ENCODE measurements around the gene PTGES2. TPM values are rescaled to one million over a fixed set of nuclear protein-coding genes. Genes with fewer than 3 reads are reported as not detected.
"Not testable (repeated sequence)": the region's sequence is repeated elsewhere in the genome, so short reads cannot be mapped to it uniquely, and the experiment has no call there.

Gene PTGES2
- total RNA-seq, 3 donors from 2014 or later (not counting 1 experiment from before 2014, with no cell fraction given) = 43.4 to 57.0 (median 53.3) TPM

GRCh38 chr9:128073253-128073886, 54.2 kb downstream of the PTGES2 start:
- H3K27me3 Mint-ChIP-seq (ENCODE audit: low read depth in 2 of 2) = no peaks in the 10 kb centered on the region
- no peak for TF ChIP-seq CTCF (IDR thresholded peaks at IDR 0.05)
- no peak overlapping the region for H3K4me3 ChIP-seq (ENCODE audit: low read length)
- H3K9me3 Mint-ChIP-seq = no peaks in the 10 kb centered on the region
- H3K4me3 Mint-ChIP-seq = peak overlapping the region; percentile 57
- peaks cover 55% of the 10 kb centered on the region for H3K4me1 ChIP-seq (ENCODE audit: control insufficient read depth, insufficient read depth, low read length)
- DNase-seq = no peak
- H3K36me3 Mint-ChIP-seq = no peaks in the 10 kb centered on the region
- H3K36me3 ChIP-seq (ENCODE audit: control insufficient read depth, insufficient read depth, low read length) = no peaks in the 10 kb centered on the region
- WGBS (ENCODE audit: insufficient coverage) = 78% methylated on average over 3 of the region's 7 CpGs
- peak overlapping the region in 1 of 2 donors; percentile 91 for H3K27ac Mint-ChIP-seq
- ATAC-seq = no peak
- peak overlapping the region; percentile 89 for H3K27ac ChIP-seq (ENCODE audit: low read length)
- H3K9me3 ChIP-seq (ENCODE audit: control insufficient read depth, insufficient read depth, low read length) = no peaks in the 10 kb centered on the region
- peaks cover 41 to 50% of the 10 kb centered on the region in 2 donors for H3K4me1 Mint-ChIP-seq
- no peaks in the 10 kb centered on the region for H3K27me3 ChIP-seq (ENCODE audit: control insufficient read depth, insufficient read depth, low read length)
- intact Hi-C loops (cut with micrococcal nuclease) = no loop called here

DNA sequence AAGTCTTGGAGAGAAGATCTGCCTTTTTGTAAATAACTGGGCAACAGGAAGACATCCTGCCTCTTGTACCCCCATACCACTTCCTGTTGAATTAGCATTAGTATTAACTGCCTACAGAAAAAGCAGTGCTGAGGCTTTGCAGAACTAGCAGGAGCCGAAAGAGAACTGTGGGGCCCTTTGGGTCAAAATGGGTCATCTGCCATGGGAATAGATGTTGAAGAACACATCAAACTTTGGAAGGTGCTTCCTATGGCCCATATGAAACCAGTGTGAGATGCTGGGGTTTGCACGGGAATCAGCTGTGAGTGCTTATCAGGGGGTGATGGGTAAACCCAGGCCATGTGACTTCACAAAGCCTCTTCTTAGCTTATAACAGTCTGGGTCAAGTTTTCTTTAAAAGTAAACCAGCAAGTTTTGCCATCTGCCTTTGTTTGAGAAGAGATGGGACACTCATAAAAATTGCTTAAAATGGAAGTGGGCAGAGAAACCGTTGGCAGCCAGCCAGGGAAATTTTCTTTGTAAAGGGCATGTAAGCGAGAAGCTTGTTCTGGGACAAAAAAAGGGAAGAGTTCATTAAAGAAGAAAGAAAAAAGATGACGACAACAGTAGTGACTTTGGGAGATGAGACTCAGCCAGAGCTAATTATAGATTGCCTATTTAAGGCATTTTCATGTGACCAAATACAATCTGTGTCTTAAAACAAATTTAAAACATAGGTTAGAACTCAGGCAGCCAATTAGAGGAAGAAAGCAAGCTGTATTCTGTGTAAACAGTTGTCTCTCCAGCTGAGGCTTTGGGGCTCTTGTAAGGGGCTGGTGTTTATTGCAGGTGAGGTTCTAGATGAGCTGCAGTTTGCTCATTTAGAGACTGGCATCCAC, 55.1 kb downstream of the PTGES2 start:
- Histone ChIP-seq H3K27ac (ENCODE audit: low read length) (peak overlapping the region; percentile 89), H3K4me1 (ENCODE audit: control insufficient read depth, insufficient read depth, low read length) (peaks cover 49% of the 10 kb centered on the region), H3K27me3 (ENCODE audit: control insufficient read depth, insufficient read depth, low read length) (no peaks in the 10 kb centered on the region), H3K9me3 (ENCODE audit: control insufficient read depth, insufficient read depth, low read length) (no peaks in the 10 kb centered on the region), H3K36me3 (ENCODE audit: control insufficient read depth, insufficient read depth, low read length) (no peaks in the 10 kb centered on the region), H3K4me3 (ENCODE audit: low read length) (peak overlapping the region; percentile 26)
- H3K36me3 Mint-ChIP-seq = no peaks in the 10 kb centered on the region
- H3K4me3 Mint-ChIP-seq = peak overlapping the region; percentile 78
- H3K9me3 Mint-ChIP-seq = no peaks in the 10 kb centered on the region
- ATAC-seq (no peak), DNase-seq (peak; percentile 49 to 82)
- no peaks in the 10 kb centered on the region for H3K27me3 Mint-ChIP-seq (ENCODE audit: low read depth in 2 of 2)
- peaks cover 37 to 42% of the 10 kb centered on the region in 2 donors for H3K4me1 Mint-ChIP-seq
- TF ChIP-seq CTCF (IDR thresholded peaks at IDR 0.05) = no peak
- intact Hi-C loops (cut with micrococcal nuclease) = no loop called here
- H3K27ac Mint-ChIP-seq = peak overlapping the region in 1 of 2 donors; percentile 91
- under 1% methylated on average over 5 of the region's 5 CpGs for WGBS (ENCODE audit: insufficient coverage)

DNA sequence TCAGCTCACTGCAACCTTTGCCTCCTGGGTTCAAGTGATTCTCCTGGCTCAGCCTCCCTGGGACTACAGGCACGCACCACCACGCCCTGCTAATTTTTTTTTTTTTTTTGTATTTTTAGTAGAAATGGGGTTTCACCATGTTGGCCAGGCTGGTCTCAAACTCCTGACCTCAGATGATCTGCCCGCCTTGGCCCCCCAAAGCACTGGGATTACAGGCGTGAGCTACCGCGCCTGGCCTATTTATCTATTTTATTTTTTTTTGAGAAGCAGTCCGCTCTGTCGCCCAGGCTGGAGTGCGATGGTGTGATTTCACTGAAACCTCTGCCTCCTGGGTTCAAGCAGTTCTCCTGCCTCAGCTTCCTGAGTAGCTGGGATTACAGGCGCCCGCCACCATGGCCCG, 56.1 kb downstream of the PTGES2 start:
- peaks cover 33 to 37% of the 10 kb centered on the region in 2 donors for H3K4me1 Mint-ChIP-seq
- intact Hi-C loops (cut with micrococcal nuclease) = not testable (repeated sequence)

DNA sequence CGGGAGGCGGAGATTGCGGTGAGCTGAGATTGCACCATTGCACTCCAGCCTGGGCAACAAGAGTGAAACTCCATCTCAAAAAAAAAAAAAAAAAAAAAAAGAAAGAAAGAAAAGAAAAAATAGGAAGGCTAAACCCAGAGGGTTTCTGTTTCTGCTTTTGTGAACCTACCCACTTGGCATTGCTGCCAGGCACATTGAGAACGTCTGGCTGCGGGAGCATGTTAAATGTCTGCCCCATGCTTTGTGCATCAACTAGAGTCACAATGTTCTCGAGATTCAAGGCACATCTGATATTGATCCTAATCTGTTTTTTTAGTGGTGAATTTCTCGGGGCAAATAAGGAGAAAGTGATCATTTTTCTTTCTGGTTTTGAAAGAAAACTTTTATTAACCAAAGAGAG, 56.7 kb downstream of the PTGES2 start:
- no peak for TF ChIP-seq CTCF (IDR thresholded peaks at IDR 0.05)
- Mint-ChIP-seq H3K4me1 (peaks cover 39 to 42% of the 10 kb centered on the region in 2 donors), H3K27ac (peak overlapping the region in 1 of 2 donors; percentile 91), H3K36me3 (no peaks in the 10 kb centered on the region), H3K4me3 (peak overlapping the region; percentile 62), H3K27me3 (ENCODE audit: low read depth in 2 of 2) (no peaks in the 10 kb centered on the region), H3K9me3 (no peaks in the 10 kb centered on the region)
- Histone ChIP-seq H3K36me3 (ENCODE audit: control insufficient read depth, insufficient read depth, low read length) (no peaks in the 10 kb centered on the region), H3K27me3 (ENCODE audit: control insufficient read depth, insufficient read depth, low read length) (no peaks in the 10 kb centered on the region), H3K9me3 (ENCODE audit: control insufficient read depth, insufficient read depth, low read length) (no peaks in the 10 kb centered on the region), H3K4me3 (ENCODE audit: low read length) (no peak overlapping the region), H3K4me1 (ENCODE audit: control insufficient read depth, insufficient read depth, low read length) (peaks cover 62% of the 10 kb centered on the region), H3K27ac (ENCODE audit: low read length) (no peak overlapping the region)
- DNase-seq (peak in 1 of 2 donors; percentile 40), ATAC-seq (no peak)
- 63% methylated on average over 4 of the region's 7 CpGs for WGBS (ENCODE audit: insufficient coverage)
- intact Hi-C loops (cut with micrococcal nuclease) = no loop called here

More for the DNA sequence above, 56.1 kb downstream of the PTGES2 start:
- H3K27ac ChIP-seq (ENCODE audit: low read length) = peak overlapping the region; percentile 89
- H3K27me3 ChIP-seq (ENCODE audit: control insufficient read depth, insufficient read depth, low read length); H3K9me3 Mint-ChIP-seq; H3K9me3 ChIP-seq (ENCODE audit: control insufficient read depth, insufficient read depth, low read length); H3K27me3 Mint-ChIP-seq (ENCODE audit: low read depth in 2 of 2); H3K36me3 ChIP-seq (ENCODE audit: control insufficient read depth, insufficient read depth, low read length); ATAC-seq; H3K36me3 Mint-ChIP-seq; H3K4me3 ChIP-seq (ENCODE audit: low read length); DNase-seq: not testable (repeated sequence)
- 73% methylated on average over 10 of the region's 12 CpGs for WGBS (ENCODE audit: insufficient coverage)
- Mint-ChIP-seq H3K4me3 (peak overlapping the region; percentile 78), H3K27ac (peak overlapping the region in 1 of 2 donors; percentile 91)
- peaks cover 56% of the 10 kb centered on the region for H3K4me1 ChIP-seq (ENCODE audit: control insufficient read depth, insufficient read depth, low read length)
